Erythroblast (primary cell): Measurements from ENCODE around the gene CPNE2.

Experiments used
- GATA1 ChIP-seq: IDR thresholded peaks from 2 replicates; pipeline ENCODE4 v1.6.1; 2011; ENCODE audit warnings: low read depth, mild to moderate bottlenecking, control low read depth, low read length, moderate library complexity
- POLR2A ChIP-seq: IDR thresholded peaks from 2 replicates; pipeline ENCODE4 v1.6.1; 2011; ENCODE audit warnings: mild to moderate bottlenecking, low read length

- TF ChIP-seq POLR2A = no peak
- TF ChIP-seq GATA1 = no peak
These were observed 73.1 kb downstream of the CPNE2 start for GRCh38 chr16:57165483-57165882.
